ENCODE data around the gene ZFYVE28. TPM values are rescaled to one million over a fixed set of nuclear protein-coding genes. Genes with fewer than 3 reads are reported as not detected.

Gene ZFYVE28
- total and polyA plus RNA-seq, 10 of the 15 experiments (the other 5 are each of a cell fraction or from before 2014, with no cell fraction given): 0.06 to 1.9 (median 0.22) TPM; not detected in 1

- no peak overlapping the region for H3K9ac ChIP-seq (ENCODE audit: control insufficient read depth, insufficient read depth, low read length)
- no peaks in the 10 kb centered on the region for H3K4me1 ChIP-seq (ENCODE audit: control insufficient read depth, insufficient read depth, low read length)
- no peak for TF ChIP-seq SMAD1 (IDR thresholded peaks at IDR 0.05; ENCODE audit: low read depth, partially characterized antibody)
- no peak for TF ChIP-seq MXI1 (IDR thresholded peaks at IDR 0.05; ENCODE audit: low read depth, low read length)
- no peak for TF ChIP-seq ZNF24 (IDR thresholded peaks at IDR 0.05)
- TF ChIP-seq PRDM15 (CRISPR knock-in tag; IDR thresholded peaks at IDR 0.05): no peak
- TF ChIP-seq MEF2A (IDR thresholded peaks at IDR 0.05; ENCODE audit: insufficient read depth, low read depth, low read length): no peak
- TF ChIP-seq IRF3 (IDR thresholded peaks at IDR 0.05): no peak
- TF ChIP-seq HDGF (IDR thresholded peaks at IDR 0.05): no peak
- TF ChIP-seq STAT3 (IDR thresholded peaks at IDR 0.05; ENCODE audit: low read depth, low read length): no peak
- no peak for TF ChIP-seq POLR2AphosphoS2 (IDR thresholded peaks at IDR 0.05; ENCODE audit: low read depth, low read length)
- 87% methylated on average over 32 of the region's 32 CpGs for WGBS (ENCODE audit: insufficient coverage, insufficient replicate concordance, low lambda C conversion rate, missing lambda C conversion rate)
- FAIRE-seq: no peak
- BruUV-seq (replicated peaks): no TSS peak
- peaks cover 0 to 4% of the 10 kb centered on the region in 2 experiments; a peak in 2 of 4 replicates for H3K36me3 ChIP-seq (ENCODE audit: control insufficient read depth in 2 of 2, insufficient read depth in 2 of 2, low read length in 1 of 2)
- CTCF ChIA-PET: interaction anchor here (0.8 kb wide), 1 partner anchor 17 kb away, joined by 3 read pairs; no protein-coding TSS in a partner anchor
- no peaks in the 10 kb centered on the region; the same call in 1 of the 2 replicates for H4K20me1 ChIP-seq (ENCODE audit: control insufficient read depth, insufficient read depth)
- intact Hi-C loops (cut with micrococcal nuclease; ENCODE audit: unreplicated experiment): no loop called here
- in situ Hi-C loops (cut with MboI): no loop called here
- POLR2A ChIA-PET: no interaction called here
- H3K27ac ChIP-seq (ENCODE audit: control insufficient read depth, insufficient read depth): no peak overlapping the region
- no peaks in the 10 kb centered on the region for H3K9me3 ChIP-seq (replicated peaks; ENCODE audit: control insufficient read depth, insufficient read depth, low read length)
- SMC1A ChIA-PET (ENCODE audit: uncharacterized antibody, unreplicated experiment): no interaction called here
- H2AFZ ChIP-seq (ENCODE audit: control insufficient read depth, low read depth, low read length): no peak overlapping the region
- DNase-seq (ENCODE audit: low read depth, low spot score): no peak
- RAD21 ChIA-PET (ENCODE audit: unreplicated experiment): no interaction called here
- no peak overlapping the region for H3K4me3 ChIP-seq
- H3K4me2 ChIP-seq (ENCODE audit: control insufficient read depth, insufficient read depth): no peak overlapping the region
- no peaks in the 10 kb centered on the region for H3K27me3 ChIP-seq (replicated peaks in 1 of 2; ENCODE audit: control insufficient read depth in 2 of 2, insufficient read depth in 2 of 2, low read length in 1 of 2)
- ATAC-seq: no peak
- peaks cover 2% of the 10 kb centered on the region for H3K79me2 ChIP-seq (ENCODE audit: control insufficient read depth, insufficient read depth, low read length)
Measured at GRCh38 chr4:2254665-2255500, 163.6 kb downstream of the ZFYVE28 start.

Measured in GM12878 (cell line).